GDM1 (cell line): ENCODE measurements around the gene ZNF326.
A peak's percentile ranks its signal among the peaks of the same experiment; 100 is the strongest.

Experiments used
- DNase-seq: peaks from one replicate; lab custom pipeline; 2025; lab: John Stamatoyannopoulos, UW

Gene ZNF326

GRCh38 chr1:89994805-89995597, at the start of gene ZNF326:
TSS of gene ZNF326 (plus strand) at chr1:89995110. CDS start at chr1:89995258, 148 bp downstream.
- peak; percentile 98 for DNase-seq

GRCh38 chr1:89945852-89946476, 48.9 kb upstream of the ZNF326 start:
- DNase-seq = no peak

GRCh38 chr1:89946532-89946931, 48.4 kb upstream of the ZNF326 start:
- no peak for DNase-seq

GRCh38 chr1:89948722-89949345, 46.1 kb upstream of the ZNF326 start:
- no peak for DNase-seq

- no peak for DNase-seq
Observed at GRCh38 chr1:89949991-89950624, 44.8 kb upstream of the ZNF326 start.

- DNase-seq = no peak
Observed at GRCh38 chr1:89950703-89951102, 44.2 kb upstream of the ZNF326 start.

- DNase-seq = no peak
Observed at GRCh38 chr1:89951766-89952604, 42.9 kb upstream of the ZNF326 start.

GRCh38 chr1:89952605-89953130, 42.2 kb upstream of the ZNF326 start:
- no peak for DNase-seq

GRCh38 chr1:89953131-89953626, 41.7 kb upstream of the ZNF326 start:
- no peak for DNase-seq

GRCh38 chr1:89953929-89954328, 41.0 kb upstream of the ZNF326 start:
- DNase-seq = no peak

- no peak for DNase-seq
Observed at GRCh38 chr1:89954401-89954800, 40.5 kb upstream of the ZNF326 start.

- DNase-seq = no peak
Observed at GRCh38 chr1:89955311-89956205, 39.4 kb upstream of the ZNF326 start.

GRCh38 chr1:89957107-89957506, 37.8 kb upstream of the ZNF326 start:
- no peak for DNase-seq

GRCh38 chr1:89958851-89959654, 35.9 kb upstream of the ZNF326 start:
- no peak for DNase-seq

GRCh38 chr1:89959719-89960118, 35.2 kb upstream of the ZNF326 start:
- DNase-seq = no peak

GRCh38 chr1:89962024-89962741, 32.7 kb upstream of the ZNF326 start:
- DNase-seq = no peak

- no peak for DNase-seq
Observed at GRCh38 chr1:89962742-89963075, 32.2 kb upstream of the ZNF326 start.

GRCh38 chr1:89965193-89965768, 29.6 kb upstream of the ZNF326 start:
- no peak for DNase-seq
